IMR-90 (cell line): Measurements from ENCODE around the gene CH25H. TPM values are rescaled to one million over a fixed set of nuclear protein-coding genes. Genes with fewer than 3 reads are reported as not detected.

Source experiments
- ATAC-seq: fragments of 200-7000 bp; cut with Tn5 transposase; 2 replicates; pipeline ENCODE4 v1.9.1; 2020; ENCODE audit warnings: low read depth, mild to moderate bottlenecking, moderate library complexity
- BruUV-seq: library from RNA; stranded (reverse); fragments of 400-500 nt; replicated peaks from 2 replicates; lab custom pipeline; 2021; lab: Mats Ljungman, UMichigan
- CTCF ChIA-PET: fragments of 300-600 bp; formaldehyde crosslinking; extraction: SDS; loops from one replicate; lab custom pipeline; 2021; ENCODE audit warnings: antibody characterized with exemption; lab: Yijun Ruan, JAX
- POLR2A ChIA-PET: fragments of 300-600 bp; sonication (Branson Sonifier 250); formaldehyde crosslinking; loops from one replicate; lab custom pipeline; 2022; ENCODE audit warnings: antibody characterized with exemption; ENCODE audit not compliant: unreplicated experiment; lab: Charles Lee
- DNase-seq: peaks from one replicate; pipeline ENCODE4 v3.0.0; 2013
- H2AFZ ChIP-seq: replicated peaks from 2 replicates; pipeline ENCODE3; 2013; ENCODE audit warnings: low read length, mild to moderate bottlenecking; ENCODE audit not compliant: poor library complexity
- H2AK5ac ChIP-seq: 2 replicates; pipeline ENCODE4 v1.6.1; 2013; ENCODE audit warnings: low read depth, low read length, inconsistent platforms
- H2AK9ac ChIP-seq: replicated peaks from 2 replicates; pipeline ENCODE3; 2013; ENCODE audit warnings: mild to moderate bottlenecking, low read depth, low read length, moderate library complexity; ENCODE audit not compliant: poor library complexity
- H2BK120ac ChIP-seq: 2 replicates; pipeline ENCODE4 v1.6.1; 2013; ENCODE audit warnings: low read depth, low read length, inconsistent platforms
- H2BK15ac ChIP-seq: 3 replicates; pipeline ENCODE4 v1.6.1; 2013; ENCODE audit warnings: low read depth, low read length, inconsistent platforms
- H2BK20ac ChIP-seq: 2 replicates; pipeline ENCODE4 v1.6.1; 2013; ENCODE audit warnings: low read depth, mild to moderate bottlenecking, inconsistent platforms, low read length, moderate library complexity
- H2BK5ac ChIP-seq: 2 replicates; pipeline ENCODE4 v1.6.1; 2013; ENCODE audit warnings: mild to moderate bottlenecking, low read depth, low read length, inconsistent platforms; ENCODE audit not compliant: poor library complexity, severe bottlenecking
- H3K14ac ChIP-seq: replicated peaks from 2 replicates; pipeline ENCODE4 v1.6.1; 2013; ENCODE audit warnings: low read depth, low read length, inconsistent platforms
- H3K18ac ChIP-seq: 2 replicates; pipeline ENCODE4 v1.6.1; 2013; ENCODE audit warnings: low read depth, low read length, control low read depth
- H3K23ac ChIP-seq: 2 replicates; pipeline ENCODE4 v1.6.1; 2013; ENCODE audit warnings: low read depth, low read length, inconsistent platforms
- H3K27ac ChIP-seq: 2 replicates; pipeline ENCODE4 v1.5.1; 2013; ENCODE audit warnings: mild to moderate bottlenecking, control low read depth, low read length; ENCODE audit not compliant: insufficient read depth
- H3K27me3 ChIP-seq: 2 replicates; pipeline ENCODE4 v1.6.1; 2013; ENCODE audit warnings: low read length; ENCODE audit not compliant: control insufficient read depth, insufficient read depth
- H3K36me3 ChIP-seq: 2 replicates; pipeline ENCODE4 v1.6.1; 2013; ENCODE audit warnings: low read length, mixed read lengths; ENCODE audit not compliant: control insufficient read depth, insufficient read depth
- H3K4ac ChIP-seq: 2 replicates; pipeline ENCODE4 v1.6.1; 2013; ENCODE audit warnings: low read depth, low read length, inconsistent platforms
- H3K4me1 ChIP-seq: 2 replicates; pipeline ENCODE4 v1.6.1; 2013; ENCODE audit warnings: low read length, mixed read lengths; ENCODE audit not compliant: control insufficient read depth, insufficient read depth
- H3K4me2 ChIP-seq: 2 replicates; pipeline ENCODE4 v1.6.1; 2013; ENCODE audit warnings: low read depth, mild to moderate bottlenecking, control low read depth, low read length, moderate library complexity
- H3K4me3 ChIP-seq: 2 replicates; pipeline ENCODE4 v1.5.1; 2013; ENCODE audit warnings: low read depth, mild to moderate bottlenecking, control low read depth, low read length, moderate library complexity; ENCODE audit not compliant: insufficient read depth
- H3K56ac ChIP-seq: 2 replicates; pipeline ENCODE4 v1.6.1; 2013; ENCODE audit warnings: low read length, inconsistent platforms; ENCODE audit not compliant: insufficient read depth; ENCODE audit errors: extremely low read depth
- H3K79me1 ChIP-seq, 2 experiments: 2 replicates each; pipeline ENCODE4 v1.6.1; 2013; ENCODE audit warnings: low read length in 2 of 2, inconsistent platforms in 1 of 2, low read depth in 1 of 2
- H3K9ac ChIP-seq: 2 replicates; pipeline ENCODE4 v1.6.1; 2013; ENCODE audit warnings: low read depth, low read length, control low read depth
- H3K9me1 ChIP-seq: 2 replicates; pipeline ENCODE4 v1.6.1; 2013; ENCODE audit warnings: low read length, inconsistent platforms; ENCODE audit not compliant: insufficient read depth
- H3K9me3 ChIP-seq: 2 replicates; pipeline ENCODE4 v1.6.1; 2013; ENCODE audit warnings: low read length; ENCODE audit not compliant: control insufficient read depth, insufficient read depth
- H4K20me1 ChIP-seq: 2 replicates; pipeline ENCODE4 v1.6.1; 2013; ENCODE audit warnings: low read length, inconsistent platforms; ENCODE audit not compliant: insufficient read depth
- H4K5ac ChIP-seq: 2 replicates; pipeline ENCODE4 v1.6.1; 2013; ENCODE audit warnings: mild to moderate bottlenecking, low read depth, low read length, control low read depth
- H4K8ac ChIP-seq, 2 experiments: 2 replicates each; pipeline ENCODE4 v1.6.1; 2013; ENCODE audit warnings: low read depth in 2 of 2, low read length in 2 of 2, control low read depth in 1 of 2, inconsistent platforms in 1 of 2
- H4K91ac ChIP-seq: 2 replicates; pipeline ENCODE4 v1.6.1; 2013; ENCODE audit warnings: low read depth, low read length, inconsistent platforms; ENCODE audit not compliant: insufficient read depth
- BHLHE40 ChIP-seq: fragments of 150-350 bp; IDR thresholded peaks from 2 replicates; pipeline ENCODE4 v1.6.1; 2016; ENCODE audit warnings: mild to moderate bottlenecking, low read depth, low read length
- CEBPB ChIP-seq: IDR thresholded peaks from 2 replicates; pipeline ENCODE4 v1.6.1; 2012; ENCODE audit warnings: low read depth, low read length, improper control_type of control experiment
- CHD1 ChIP-seq: IDR thresholded peaks from 2 replicates; pipeline ENCODE4 v1.6.1; 2012; ENCODE audit warnings: low read depth, low read length, improper control_type of control experiment
- CTCF ChIP-seq: conservative IDR thresholded peaks from 2 replicates; pipeline ENCODE4 v1.5.1; 2012; ENCODE audit warnings: mild to moderate bottlenecking, low read depth, low read length, improper control_type of control experiment
- ELK1 ChIP-seq: fragments of 150-350 bp; IDR thresholded peaks from 2 replicates; pipeline ENCODE4 v1.6.1; 2016; ENCODE audit warnings: low read depth, mild to moderate bottlenecking, low read length, moderate library complexity, borderline replicate concordance
- FOS ChIP-seq: fragments of 150-350 bp; IDR thresholded peaks from 2 replicates; pipeline ENCODE4 v1.6.1; 2016; ENCODE audit warnings: low read depth, low read length
- MAFK ChIP-seq: IDR thresholded peaks from 2 replicates; pipeline ENCODE4 v1.6.1; 2012; ENCODE audit warnings: low read depth, low read length, improper control_type of control experiment
- MAZ ChIP-seq: IDR thresholded peaks from 2 replicates; pipeline ENCODE4 v1.6.1; 2012; ENCODE audit warnings: low read depth, mild to moderate bottlenecking, low read length, improper control_type of control experiment, moderate library complexity, borderline replicate concordance
- MXI1 ChIP-seq: IDR thresholded peaks from 2 replicates; pipeline ENCODE4 v1.6.1; 2012; ENCODE audit warnings: low read depth, mild to moderate bottlenecking, low read length, moderate library complexity, borderline replicate concordance
- NFE2L2 ChIP-seq: fragments of 150-350 bp; IDR thresholded peaks from 2 replicates; pipeline ENCODE4 v1.6.1; 2016; ENCODE audit warnings: low read depth, mild to moderate bottlenecking, low read length
- POLR2A ChIP-seq: IDR thresholded peaks from 2 replicates; pipeline ENCODE4 v1.6.1; 2012; ENCODE audit warnings: mild to moderate bottlenecking, low read depth, low read length
- RAD21 ChIP-seq: IDR thresholded peaks from 2 replicates; pipeline ENCODE4 v1.6.1; 2012; ENCODE audit warnings: low read length, improper control_type of control experiment
- RCOR1 ChIP-seq: IDR thresholded peaks from 2 replicates; pipeline ENCODE4 v1.6.1; 2012; ENCODE audit warnings: mild to moderate bottlenecking, low read length, improper control_type of control experiment; ENCODE audit not compliant: insufficient replicate concordance
- RFX5 ChIP-seq: IDR thresholded peaks from 2 replicates; pipeline ENCODE4 v1.8.0; 2012; ENCODE audit warnings: low read depth, mild to moderate bottlenecking, low read length, moderate library complexity
- SMC3 ChIP-seq: fragments of 150-350 bp; IDR thresholded peaks from 2 replicates; pipeline ENCODE4 v1.6.1; 2016; ENCODE audit warnings: low read depth, mild to moderate bottlenecking, antibody characterized with exemption, low read length, moderate library complexity
- USF2 ChIP-seq: fragments of 150-350 bp; IDR thresholded peaks from 2 replicates; pipeline ENCODE4 v1.6.1; 2017; ENCODE audit warnings: mild to moderate bottlenecking, antibody characterized with exemption, low read length, low read depth
- WGBS, 2 experiments: methylation state at CpG; one replicate each; pipeline versions ENCODE4 v1.1.5 to v1.1.7; 2013; ENCODE audit warnings: missing lambda C conversion rate in 2 of 2; ENCODE audit not compliant: insufficient read length in 1 of 2; ENCODE audit errors: extremely low coverage in 2 of 2; 5-methylcytosine and 5-hydroxymethylcytosine counted together
- dilution Hi-C: fragments of 300-500 bp; cut with HindIII; formaldehyde crosslinking; loops from one replicate; pipeline ENCODE4 v1.14.3; 2018; ENCODE audit warnings: low sequenced_read_pairs; ENCODE audit not compliant: unreplicated experiment
- in situ Hi-C: fragments of 300-500 bp; cut with MboI; formaldehyde crosslinking; loops from 3 replicates; pipeline ENCODE4 v1.14.3; 2019; ENCODE audit warnings: low sequenced_read_pairs, inconsistent platforms, mixed read lengths
- intact Hi-C: fragments of 100-400 bp; cut with micrococcal nuclease; formaldehyde crosslinking; loops from 2 replicates; pipeline ENCODE4 v1.10.0; 2022
- polyA plus RNA-seq, 3 experiments: library from polyadenylated mRNA; depleted of rRNA; stranded (reverse); fragments of >200 nt; gene quantifications; 2 replicates each; pipeline ENCODE4 v1.2.3, GENCODE V29; 2012; ENCODE audit warnings: low replicate concordance in 1 of 3
- total RNA-seq: library from RNA; depleted of rRNA; stranded (reverse); fragments of >200 nt; gene quantifications from 2 replicates; pipeline ENCODE4 v1.2.3, GENCODE V29; 2012

Gene CH25H
- total and polyA plus RNA-seq, 2 of the 4 experiments (the other 2 are of a cell fraction) = 0.12 to 0.18 TPM

GRCh38 chr10:89203237-89203636 lies 3.9 kb downstream of the CH25H start:
- peak; percentile 72 for DNase-seq
- POLR2A ChIA-PET = interaction anchor here (0.6 kb wide), 2 partner anchors 14 to 15 kb away, joined by 3 to 5 read pairs; no protein-coding TSS in a partner anchor
- in situ Hi-C loops = no loop called here

More at GRCh38 chr10:89203237-89203636, 3.9 kb downstream of the CH25H start:
- Histone ChIP-seq H3K4me2 (peak overlapping the region; percentile 86), H3K56ac (no peak overlapping the region), H4K20me1 (no peaks in the 10 kb centered on the region), H4K8ac (peak overlapping the region; percentile 8 to 59; a peak in 2 of 4 replicates), H2BK20ac (peak overlapping the region; percentile 87), H4K5ac (peak overlapping the region; percentile 95), H3K4me1 (peaks cover 26% of the 10 kb centered on the region), H2BK5ac (peak overlapping the region; percentile 69), H3K9me3 (no peaks in the 10 kb centered on the region), H3K4me3 (no peak overlapping the region), H3K9me1 (peaks cover 13% of the 10 kb centered on the region), H3K27me3 (peaks cover 6% of the 10 kb centered on the region; the same call in 1 of the 2 replicates), H3K36me3 (no peaks in the 10 kb centered on the region), H4K91ac (peak overlapping the region; percentile 73), H2AK5ac (peak overlapping the region; percentile 55), H2AFZ (peak overlapping the region; percentile 25), H2BK15ac (peak overlapping the region; percentile 61; the same call in 2 of the 3 replicates), H3K23ac (peak overlapping the region; percentile 77), H3K4ac (peak overlapping the region; percentile 93), H2AK9ac (no peak overlapping the region), H3K9ac (no peak overlapping the region), H3K14ac (peak overlapping the region; percentile 84), H2BK120ac (peak overlapping the region; percentile 92), H3K18ac (peak overlapping the region; percentile 97), H3K27ac (peak overlapping the region; percentile 86), H3K79me1 (no peaks in the 10 kb centered on the region)
- intact Hi-C loops (loop anchor here (5.0 kb wide), 2 partner anchors 51 to 86 kb away; no protein-coding TSS in a partner anchor), dilution Hi-C loops (loop anchor here (25.0 kb wide), 1 partner anchor 191 kb away; no protein-coding TSS in a partner anchor)
- CTCF ChIA-PET = interaction anchor here (1.2 kb wide), 1 partner anchor 269 kb away, joined by 3 read pairs; no protein-coding TSS in a partner anchor
- WGBS, 2 experiments = no CpG with 5 or more reads among the region's 1 CpG
- BruUV-seq = no TSS peak
- TF ChIP-seq BHLHE40 = no peak
- no peak for TF ChIP-seq RFX5
- TF ChIP-seq MXI1 = no peak
- TF ChIP-seq CEBPB = no peak
- no peak for TF ChIP-seq RCOR1
- TF ChIP-seq NFE2L2 = no peak
- no peak for TF ChIP-seq FOS
- no peak for TF ChIP-seq CHD1
- no peak for TF ChIP-seq POLR2A
- no peak for TF ChIP-seq CTCF
- TF ChIP-seq SMC3 = no peak
- no peak for TF ChIP-seq ELK1
- no peak for TF ChIP-seq MAFK
- no peak for TF ChIP-seq RAD21
- TF ChIP-seq MAZ = no peak
- no peak for TF ChIP-seq USF2
- ATAC-seq = peak; percentile 27
